ENCODE measurements around the gene DNASE1L3.

DNASE1L3 gene

GRCh38 chr3:58192069-58192468 lies 18.7 kb downstream of the DNASE1L3 start:
- H3K4me3 ChIP-seq (replicated peaks; ENCODE audit: low read depth, low read length), result no peak overlapping the region
- DNase-seq (ENCODE audit: extremely low read depth, low read depth), result no peak
- no peak for TF ChIP-seq CTCF (IDR thresholded peaks at IDR 0.05; ENCODE audit: low read depth, low read length, missing control alignments)

GRCh38 chr3:58191361-58191991 lies 19.3 kb downstream of the DNASE1L3 start:
- no peak for DNase-seq (ENCODE audit: extremely low read depth, low read depth)
- no peak for TF ChIP-seq CTCF (IDR thresholded peaks at IDR 0.05; ENCODE audit: low read depth, low read length, missing control alignments)
- no peak overlapping the region for H3K4me3 ChIP-seq (replicated peaks; ENCODE audit: low read depth, low read length)

GRCh38 chr3:58190882-58191281 lies 19.9 kb downstream of the DNASE1L3 start:
- no peak overlapping the region for H3K4me3 ChIP-seq (replicated peaks; ENCODE audit: low read depth, low read length)
- no peak for TF ChIP-seq CTCF (IDR thresholded peaks at IDR 0.05; ENCODE audit: low read depth, low read length, missing control alignments)
- DNase-seq (ENCODE audit: extremely low read depth, low read depth), result no peak

- no peak for DNase-seq (ENCODE audit: extremely low read depth, low read depth)
- no peak for TF ChIP-seq CTCF (IDR thresholded peaks at IDR 0.05; ENCODE audit: low read depth, low read length, missing control alignments)
- no peak overlapping the region for H3K4me3 ChIP-seq (replicated peaks; ENCODE audit: low read depth, low read length)
Observed at GRCh38 chr3:58190291-58190690, 20.5 kb downstream of the DNASE1L3 start.

GRCh38 chr3:58189691-58190090 lies 21.1 kb downstream of the DNASE1L3 start:
- no peak overlapping the region for H3K4me3 ChIP-seq (replicated peaks; ENCODE audit: low read depth, low read length)
- no peak for DNase-seq (ENCODE audit: extremely low read depth, low read depth)
- TF ChIP-seq CTCF (IDR thresholded peaks at IDR 0.05; ENCODE audit: low read depth, low read length, missing control alignments), result no peak

GRCh38 chr3:58188921-58189451 lies 21.8 kb downstream of the DNASE1L3 start:
- no peak for DNase-seq (ENCODE audit: extremely low read depth, low read depth)
- no peak overlapping the region for H3K4me3 ChIP-seq (replicated peaks; ENCODE audit: low read depth, low read length)
- no peak for TF ChIP-seq CTCF (IDR thresholded peaks at IDR 0.05; ENCODE audit: low read depth, low read length, missing control alignments)

GRCh38 chr3:58188173-58188564 lies 22.6 kb downstream of the DNASE1L3 start:
- no peak overlapping the region for H3K4me3 ChIP-seq (replicated peaks; ENCODE audit: low read depth, low read length)
- no peak for TF ChIP-seq CTCF (IDR thresholded peaks at IDR 0.05; ENCODE audit: low read depth, low read length, missing control alignments)
- DNase-seq (ENCODE audit: extremely low read depth, low read depth), result peak; percentile 21
